Activated CD4-positive, alpha-beta memory T cell treated with anti-CD3 and anti-CD28 coated beads, Interleukin-2, amount 10 ng/mL, durations not matched to agents 7 days and 5 days (primary cell): ENCODE data around the gene HMGB4. TPM values are rescaled to one million over a fixed set of nuclear protein-coding genes. Genes with fewer than 3 reads are reported as not detected.

Experiments
- CTCF ChIA-PET: fragments of 350-600 bp; sonication (Branson Sonifier 250); formaldehyde crosslinking; loops from one replicate; lab custom pipeline; 2021; ENCODE audit warnings: antibody characterized with exemption, inconsistent platforms; lab: Charles Lee
- POLR2A ChIA-PET: fragments of 350-600 bp; sonication (Branson Sonifier 250); formaldehyde crosslinking; loops from one replicate; lab custom pipeline; 2021; ENCODE audit warnings: antibody characterized with exemption; lab: Charles Lee
- DNase-seq: peaks from one replicate; pipeline ENCODE4 v3.0.0-alpha.2; 2020
- H3K27ac Mint-ChIP-seq: one replicate; pipeline ENCODE4 v1.8.0; 2021; ENCODE audit warnings: mild to moderate bottlenecking, mixed read lengths
- H3K27me3 Mint-ChIP-seq: one replicate; pipeline ENCODE4 v1.8.0; 2021; ENCODE audit warnings: mixed read lengths
- H3K36me3 Mint-ChIP-seq: one replicate; pipeline ENCODE4 v1.8.0; 2021; ENCODE audit warnings: low read depth, mixed read lengths
- H3K4me1 Mint-ChIP-seq: one replicate; pipeline ENCODE4 v1.8.0; 2021; ENCODE audit warnings: mixed read lengths
- H3K4me3 Mint-ChIP-seq: one replicate; pipeline ENCODE4 v1.8.0; 2021; ENCODE audit warnings: mild to moderate bottlenecking, mixed read lengths
- H3K9me3 Mint-ChIP-seq: one replicate; pipeline ENCODE4 v1.8.0; 2021; ENCODE audit warnings: mixed read lengths
- total RNA-seq, 2 experiments: library from RNA; stranded (reverse); gene quantifications; one replicate each; pipeline ENCODE4 v1.2.3, GENCODE V29; 2021

Gene HMGB4
- total RNA-seq, 2 experiments from 2014 or later: not detected

GRCh38 chr1:33893147-33893830, 29.4 kb downstream of the HMGB4 start:
- CTCF ChIA-PET: interaction anchor here (0.6 kb wide), 1 partner anchor 228 kb away, joined by 3 read pairs; no protein-coding TSS in a partner anchor
- H3K27me3 Mint-ChIP-seq: no peaks in the 10 kb centered on the region
- no peak for DNase-seq
- H3K27ac Mint-ChIP-seq: no peak overlapping the region
- no peaks in the 10 kb centered on the region for H3K4me1 Mint-ChIP-seq
- no peak overlapping the region for H3K4me3 Mint-ChIP-seq
- H3K36me3 Mint-ChIP-seq: no peaks in the 10 kb centered on the region
- POLR2A ChIA-PET: no interaction called here
- H3K9me3 Mint-ChIP-seq: no peaks in the 10 kb centered on the region

- CTCF ChIA-PET: no interaction called here
- no peak for DNase-seq
- Mint-ChIP-seq H3K27me3 (peaks cover 2% of the 10 kb centered on the region), H3K27ac (no peak overlapping the region), H3K9me3 (no peaks in the 10 kb centered on the region), H3K4me3 (no peak overlapping the region), H3K4me1 (no peaks in the 10 kb centered on the region), H3K36me3 (no peaks in the 10 kb centered on the region)
- POLR2A ChIA-PET: no interaction called here
These were observed 31.5 kb downstream of the HMGB4 start for GRCh38 chr1:33895396-33895795.

GRCh38 chr1:33895976-33896375, 32.1 kb downstream of the HMGB4 start:
- Mint-ChIP-seq H3K9me3 (no peaks in the 10 kb centered on the region), H3K27ac (no peak overlapping the region), H3K4me1 (no peaks in the 10 kb centered on the region), H3K4me3 (no peak overlapping the region), H3K36me3 (no peaks in the 10 kb centered on the region), H3K27me3 (peaks cover 2% of the 10 kb centered on the region)
- CTCF ChIA-PET: no interaction called here
- POLR2A ChIA-PET: no interaction called here
- DNase-seq: no peak

GRCh38 chr1:33897092-33897725, 33.3 kb downstream of the HMGB4 start:
- no peak overlapping the region for H3K4me3 Mint-ChIP-seq
- peaks cover 3% of the 10 kb centered on the region for H3K27me3 Mint-ChIP-seq
- no peaks in the 10 kb centered on the region for H3K9me3 Mint-ChIP-seq
- ChIA-PET POLR2A (no interaction called here), CTCF (no interaction called here)
- no peak overlapping the region for H3K27ac Mint-ChIP-seq
- DNase-seq: no peak
- no peaks in the 10 kb centered on the region for H3K36me3 Mint-ChIP-seq
- H3K4me1 Mint-ChIP-seq: no peaks in the 10 kb centered on the region

- peaks cover 6% of the 10 kb centered on the region for H3K27me3 Mint-ChIP-seq
- no peak overlapping the region for H3K27ac Mint-ChIP-seq
- H3K36me3 Mint-ChIP-seq: no peaks in the 10 kb centered on the region
- H3K4me3 Mint-ChIP-seq: no peak overlapping the region
- ChIA-PET CTCF (no interaction called here), POLR2A (no interaction called here)
- H3K9me3 Mint-ChIP-seq: no peaks in the 10 kb centered on the region
- no peaks in the 10 kb centered on the region for H3K4me1 Mint-ChIP-seq
- DNase-seq: no peak
These were observed 34.5 kb downstream of the HMGB4 start for GRCh38 chr1:33898406-33898805.

GRCh38 chr1:33898881-33899280, 35.0 kb downstream of the HMGB4 start:
- H3K4me1 Mint-ChIP-seq: no peaks in the 10 kb centered on the region
- H3K4me3 Mint-ChIP-seq: no peak overlapping the region
- no peaks in the 10 kb centered on the region for H3K9me3 Mint-ChIP-seq
- H3K27ac Mint-ChIP-seq: no peak overlapping the region
- peaks cover 6% of the 10 kb centered on the region for H3K27me3 Mint-ChIP-seq
- POLR2A ChIA-PET: no interaction called here
- no peaks in the 10 kb centered on the region for H3K36me3 Mint-ChIP-seq
- no peak for DNase-seq
- CTCF ChIA-PET: no interaction called here

GRCh38 chr1:33899746-33900145, 35.9 kb downstream of the HMGB4 start:
- no peak overlapping the region for H3K4me3 Mint-ChIP-seq
- no peaks in the 10 kb centered on the region for H3K4me1 Mint-ChIP-seq
- no peak overlapping the region for H3K27ac Mint-ChIP-seq
- H3K9me3 Mint-ChIP-seq: no peaks in the 10 kb centered on the region
- CTCF ChIA-PET: no interaction called here
- peaks cover 6% of the 10 kb centered on the region for H3K27me3 Mint-ChIP-seq
- H3K36me3 Mint-ChIP-seq: no peaks in the 10 kb centered on the region
- DNase-seq: no peak
- POLR2A ChIA-PET: no interaction called here

GRCh38 chr1:33902486-33903209, 38.8 kb downstream of the HMGB4 start:
- no peak overlapping the region for H3K4me3 Mint-ChIP-seq
- H3K9me3 Mint-ChIP-seq: no peaks in the 10 kb centered on the region
- no peaks in the 10 kb centered on the region for H3K36me3 Mint-ChIP-seq
- CTCF ChIA-PET: no interaction called here
- H3K27me3 Mint-ChIP-seq: peaks cover 6% of the 10 kb centered on the region
- POLR2A ChIA-PET: no interaction called here
- no peak for DNase-seq
- H3K4me1 Mint-ChIP-seq: no peaks in the 10 kb centered on the region
- H3K27ac Mint-ChIP-seq: no peak overlapping the region

- Mint-ChIP-seq H3K9me3 (no peaks in the 10 kb centered on the region), H3K4me3 (no peak overlapping the region), H3K36me3 (no peaks in the 10 kb centered on the region), H3K27me3 (peaks cover 6% of the 10 kb centered on the region), H3K27ac (no peak overlapping the region), H3K4me1 (no peaks in the 10 kb centered on the region)
- ChIA-PET CTCF (no interaction called here), POLR2A (no interaction called here)
- no peak for DNase-seq
These were observed 39.3 kb downstream of the HMGB4 start for GRCh38 chr1:33903210-33903589.

GRCh38 chr1:33905241-33905640, 41.4 kb downstream of the HMGB4 start:
- no peak overlapping the region for H3K4me3 Mint-ChIP-seq
- no peaks in the 10 kb centered on the region for H3K4me1 Mint-ChIP-seq
- peaks cover 5% of the 10 kb centered on the region for H3K27me3 Mint-ChIP-seq
- POLR2A ChIA-PET: no interaction called here
- CTCF ChIA-PET: no interaction called here
- no peaks in the 10 kb centered on the region for H3K9me3 Mint-ChIP-seq
- H3K27ac Mint-ChIP-seq: no peak overlapping the region
- DNase-seq: no peak
- H3K36me3 Mint-ChIP-seq: no peaks in the 10 kb centered on the region

GRCh38 chr1:33906156-33906555, 42.3 kb downstream of the HMGB4 start:
- ChIA-PET POLR2A (no interaction called here), CTCF (no interaction called here)
- Mint-ChIP-seq H3K27me3 (peaks cover 5% of the 10 kb centered on the region), H3K9me3 (no peaks in the 10 kb centered on the region), H3K4me1 (no peaks in the 10 kb centered on the region), H3K36me3 (no peaks in the 10 kb centered on the region), H3K27ac (no peak overlapping the region), H3K4me3 (no peak overlapping the region)
- DNase-seq: no peak

- no peak overlapping the region for H3K4me3 Mint-ChIP-seq
- H3K27me3 Mint-ChIP-seq: no peaks in the 10 kb centered on the region
- ChIA-PET POLR2A (no interaction called here), CTCF (no interaction called here)
- no peaks in the 10 kb centered on the region for H3K36me3 Mint-ChIP-seq
- DNase-seq: no peak
- no peaks in the 10 kb centered on the region for H3K4me1 Mint-ChIP-seq
- no peak overlapping the region for H3K27ac Mint-ChIP-seq
- no peaks in the 10 kb centered on the region for H3K9me3 Mint-ChIP-seq
These were observed 44.6 kb downstream of the HMGB4 start for GRCh38 chr1:33908324-33908956.
